ENCODE results near the gene NRIP2. TPM values are rescaled to one million over a fixed set of nuclear protein-coding genes. Genes with fewer than 3 reads are reported as not detected.
A peak's percentile ranks its signal among the peaks of the same experiment; 100 is the strongest.

The NRIP2 gene
- total RNA-seq, 4 donors from 2014 or later: 0.38 to 1.6 TPM; not detected in 2

DNA sequence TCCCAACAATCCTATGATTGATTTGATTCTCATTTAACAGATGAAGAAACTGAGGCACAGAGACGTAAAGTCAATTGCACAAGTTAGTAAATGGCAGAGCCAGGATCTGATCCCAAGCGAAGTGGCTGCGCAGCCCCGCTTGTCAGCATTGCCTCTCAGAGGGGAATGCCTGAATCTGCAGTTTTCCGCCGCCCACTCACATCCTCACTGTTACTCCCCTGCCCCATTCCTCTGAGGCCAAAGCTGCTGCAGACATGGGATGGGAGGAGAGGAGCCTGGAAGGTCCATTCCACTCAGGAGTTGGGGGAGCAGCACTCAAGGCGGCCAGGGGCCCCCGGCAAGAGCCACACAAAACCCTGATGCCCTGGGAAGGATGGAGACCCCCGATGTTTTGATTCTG is 1.0 kb downstream of the NRIP2 start:
- no peaks in the 10 kb centered on the region for H3K9me3 ChIP-seq
- intact Hi-C loops (cut with DNase I): no loop called here
- no peak for TF ChIP-seq POLR2A (IDR thresholded peaks at IDR 0.05)
- TF ChIP-seq, protein P1, sequence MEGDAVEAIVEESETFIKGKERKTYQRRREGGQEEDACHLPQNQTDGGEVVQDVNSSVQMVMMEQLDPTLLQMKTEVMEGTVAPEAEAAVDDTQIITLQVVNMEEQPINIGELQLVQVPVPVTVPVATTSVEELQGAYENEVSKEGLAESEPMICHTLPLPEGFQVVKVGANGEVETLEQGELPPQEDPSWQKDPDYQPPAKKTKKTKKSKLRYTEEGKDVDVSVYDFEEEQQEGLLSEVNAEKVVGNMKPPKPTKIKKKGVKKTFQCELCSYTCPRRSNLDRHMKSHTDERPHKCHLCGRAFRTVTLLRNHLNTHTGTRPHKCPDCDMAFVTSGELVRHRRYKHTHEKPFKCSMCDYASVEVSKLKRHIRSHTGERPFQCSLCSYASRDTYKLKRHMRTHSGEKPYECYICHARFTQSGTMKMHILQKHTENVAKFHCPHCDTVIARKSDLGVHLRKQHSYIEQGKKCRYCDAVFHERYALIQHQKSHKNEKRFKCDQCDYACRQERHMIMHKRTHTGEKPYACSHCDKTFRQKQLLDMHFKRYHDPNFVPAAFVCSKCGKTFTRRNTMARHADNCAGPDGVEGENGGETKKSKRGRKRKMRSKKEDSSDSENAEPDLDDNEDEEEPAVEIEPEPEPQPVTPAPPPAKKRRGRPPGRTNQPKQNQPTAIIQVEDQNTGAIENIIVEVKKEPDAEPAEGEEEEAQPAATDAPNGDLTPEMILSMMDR (IDR thresholded peaks at IDR 0.05): no peak
- peak overlapping the region in 2 of 4 donors; percentile 26 to 39 for H3K4me3 ChIP-seq
- H3K27ac ChIP-seq: no peak overlapping the region
- peaks cover 0 to 55% (median 0%) of the 10 kb centered on the region in 3 donors for H3K36me3 ChIP-seq
- no peaks in the 10 kb centered on the region for H3K27me3 ChIP-seq
- H3K4me1 ChIP-seq: peaks cover 0 to 27% (median 4%) of the 10 kb centered on the region in 3 donors
- 66 to 77% methylated on average over 5 to 9 of the region's 9 CpGs for WGBS, 2 donors
- no peak for DNase-seq

DNA sequence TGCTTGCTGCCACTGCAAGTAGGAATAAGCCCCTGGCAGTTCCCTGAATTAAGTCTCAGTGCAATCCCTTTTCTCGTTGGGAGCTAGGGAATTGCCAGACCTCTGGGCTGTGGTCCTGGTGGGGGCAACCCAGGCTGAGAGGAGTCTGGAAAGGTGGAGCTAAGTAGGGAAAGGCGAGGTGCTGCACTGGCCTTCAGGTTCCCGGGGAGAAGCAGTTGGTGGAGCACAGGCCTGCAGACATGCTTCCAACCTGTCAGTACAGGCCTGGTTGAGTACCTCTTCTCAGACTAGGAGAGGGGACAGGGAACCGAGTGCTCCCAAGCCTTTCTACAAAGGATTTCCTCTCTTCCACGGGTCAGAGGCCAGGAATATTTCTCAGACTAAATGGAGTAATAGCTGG is 1.5 kb downstream of the NRIP2 start:
- Histone ChIP-seq H3K4me3 (peak overlapping the region in 1 of 4 donors; percentile 39), H3K27ac (peak overlapping the region in 1 of 4 donors; percentile 6), H3K36me3 (peaks cover 0 to 55% (median 0%) of the 10 kb centered on the region in 3 donors), H3K27me3 (no peaks in the 10 kb centered on the region), H3K9me3 (no peaks in the 10 kb centered on the region), H3K4me1 (peaks cover 0 to 27% (median 4%) of the 10 kb centered on the region in 3 donors)
- no peak for DNase-seq
- intact Hi-C loops (cut with DNase I): no loop called here
- TF ChIP-seq, protein P1 (IDR thresholded peaks at IDR 0.05): no peak
- no peak for TF ChIP-seq POLR2A (IDR thresholded peaks at IDR 0.05)
- 16 to 29% methylated on average over 3 to 4 of the region's 5 CpGs for WGBS, 2 donors

- no peak overlapping the region for H3K4me3 ChIP-seq
- WGBS, 2 donors: 86 to 95% methylated on average over 2 to 3 of the region's 6 CpGs
- H3K9me3 ChIP-seq: no peaks in the 10 kb centered on the region
- no peak for DNase-seq
- H3K27ac ChIP-seq: peak overlapping the region in 1 of 4 donors; percentile 6
- no peaks in the 10 kb centered on the region for H3K27me3 ChIP-seq
- peaks cover 0 to 55% (median 0%) of the 10 kb centered on the region in 3 donors for H3K36me3 ChIP-seq
- peaks cover 0 to 27% (median 4%) of the 10 kb centered on the region in 3 donors for H3K4me1 ChIP-seq
- TF ChIP-seq POLR2A (IDR thresholded peaks at IDR 0.05): no peak
- TF ChIP-seq, protein P1 (IDR thresholded peaks at IDR 0.05): no peak
- intact Hi-C loops (cut with DNase I): no loop called here
These were observed 2.2 kb downstream of the NRIP2 start for GRCh38 chr12:2832550-2833127.

- intact Hi-C loops (cut with DNase I): no loop called here
- H3K4me3 ChIP-seq: no peak overlapping the region
- no peak for DNase-seq
- TF ChIP-seq, protein P1 (IDR thresholded peaks at IDR 0.05): no peak
- TF ChIP-seq POLR2A (IDR thresholded peaks at IDR 0.05): no peak
- 92 to 94% methylated on average over 6 of the region's 6 CpGs for WGBS, 2 donors
- H3K4me1 ChIP-seq: peaks cover 0 to 14% (median 0%) of the 10 kb centered on the region in 3 donors
- no peaks in the 10 kb centered on the region for H3K27me3 ChIP-seq
- H3K27ac ChIP-seq: no peak overlapping the region
- peaks cover 1 to 80% (median 14%) of the 10 kb centered on the region in 3 donors for H3K36me3 ChIP-seq
- no peaks in the 10 kb centered on the region for H3K9me3 ChIP-seq
These were observed 5.6 kb downstream of the NRIP2 start for GRCh38 chr12:2829275-2829674.

- Histone ChIP-seq H3K4me1 (no peaks in the 10 kb centered on the region), H3K9me3 (no peaks in the 10 kb centered on the region), H3K4me3 (no peak overlapping the region), H3K36me3 (peaks cover 25 to 99% (median 30%) of the 10 kb centered on the region in 3 donors), H3K27me3 (no peaks in the 10 kb centered on the region), H3K27ac (no peak overlapping the region)
- no peak for DNase-seq
- 83 to 85% methylated on average over 14 of the region's 14 CpGs for WGBS, 2 donors
- TF ChIP-seq POLR2A (IDR thresholded peaks at IDR 0.05): no peak
- intact Hi-C loops (cut with DNase I): no loop called here
These were observed 7.9 kb downstream of the NRIP2 start for GRCh38 chr12:2826721-2827515.

All from esophagus squamous epithelium (tissue), 5 donors.